Thyroid gland (tissue), 4 donors: Measurements from ENCODE around the gene BTN3A1.

Source experiments
- POLR2A ChIP-seq, 2 donors: fragments of 450-650 bp; IDR thresholded peaks; one replicate each; pipeline ENCODE4 v1.6.1; 2017; ENCODE audit warnings: antibody characterized with exemption in 2 of 2, mild to moderate bottlenecking in 2 of 2, moderate library complexity in 1 of 2
- TF ChIP-seq, protein P1 (sequence below), 6 experiments: fragments of 200-600 bp in 3 of 6; fragments of 450-650 bp in 3 of 6; sonication (generic) in 3 of 6; IDR thresholded peaks; one replicate each; pipeline ENCODE4 v1.5.1; 2016 to 2019; ENCODE audit warnings: antibody characterized with exemption in 6 of 6, mild to moderate bottlenecking in 2 of 6, inconsistent platforms in 1 of 6, moderate library complexity in 1 of 6

DNA sequence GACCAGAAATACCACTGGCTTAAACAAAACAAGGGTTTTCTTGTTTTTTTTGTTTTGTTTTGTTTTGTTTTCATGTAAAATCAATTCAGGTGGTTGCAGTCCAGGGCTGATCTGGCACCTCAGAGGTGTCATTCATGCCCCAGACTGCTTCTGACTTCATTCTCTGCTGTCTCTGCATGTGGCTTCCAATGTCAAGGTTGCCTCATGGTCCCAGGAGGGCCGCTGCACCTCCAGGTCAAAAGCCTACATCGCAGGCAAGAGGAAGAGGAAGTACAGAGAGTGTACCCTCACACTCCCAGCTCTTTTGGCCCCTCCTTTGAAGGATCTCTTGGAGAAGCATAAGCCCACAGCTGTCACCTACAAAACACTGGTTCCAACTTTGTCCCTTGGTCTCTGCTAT lies 1.4 kb upstream of the BTN3A1 start:
- TF ChIP-seq, protein P1, sequence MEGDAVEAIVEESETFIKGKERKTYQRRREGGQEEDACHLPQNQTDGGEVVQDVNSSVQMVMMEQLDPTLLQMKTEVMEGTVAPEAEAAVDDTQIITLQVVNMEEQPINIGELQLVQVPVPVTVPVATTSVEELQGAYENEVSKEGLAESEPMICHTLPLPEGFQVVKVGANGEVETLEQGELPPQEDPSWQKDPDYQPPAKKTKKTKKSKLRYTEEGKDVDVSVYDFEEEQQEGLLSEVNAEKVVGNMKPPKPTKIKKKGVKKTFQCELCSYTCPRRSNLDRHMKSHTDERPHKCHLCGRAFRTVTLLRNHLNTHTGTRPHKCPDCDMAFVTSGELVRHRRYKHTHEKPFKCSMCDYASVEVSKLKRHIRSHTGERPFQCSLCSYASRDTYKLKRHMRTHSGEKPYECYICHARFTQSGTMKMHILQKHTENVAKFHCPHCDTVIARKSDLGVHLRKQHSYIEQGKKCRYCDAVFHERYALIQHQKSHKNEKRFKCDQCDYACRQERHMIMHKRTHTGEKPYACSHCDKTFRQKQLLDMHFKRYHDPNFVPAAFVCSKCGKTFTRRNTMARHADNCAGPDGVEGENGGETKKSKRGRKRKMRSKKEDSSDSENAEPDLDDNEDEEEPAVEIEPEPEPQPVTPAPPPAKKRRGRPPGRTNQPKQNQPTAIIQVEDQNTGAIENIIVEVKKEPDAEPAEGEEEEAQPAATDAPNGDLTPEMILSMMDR (IDR thresholded peaks at IDR 0.05): no peak
- TF ChIP-seq POLR2A (IDR thresholded peaks at IDR 0.05): no peak
